Measurements from ENCODE around the gene ADGRD1. TPM values are rescaled to one million over a fixed set of nuclear protein-coding genes. Genes with fewer than 3 reads are reported as not detected.

The ADGRD1 gene
- polyA plus RNA-seq, 1 donor: 9.3 TPM

- DNase-seq: no peak
Measured at GRCh38 chr12:131092901-131093603, 139.3 kb downstream of the ADGRD1 start.

- DNase-seq: no peak
Measured at GRCh38 chr12:131093604-131093955, 139.9 kb downstream of the ADGRD1 start.

GRCh38 chr12:131093971-131094830 lies 140.5 kb downstream of the ADGRD1 start:
- DNase-seq: no peak

- no peak for DNase-seq
Measured at GRCh38 chr12:131094831-131095805, 141.4 kb downstream of the ADGRD1 start.

- DNase-seq: no peak
Measured at GRCh38 chr12:131095826-131096680, 142.3 kb downstream of the ADGRD1 start.

GRCh38 chr12:131096681-131097181 lies 143.0 kb downstream of the ADGRD1 start:
- no peak for DNase-seq

GRCh38 chr12:131097202-131098177 lies 143.8 kb downstream of the ADGRD1 start:
- no peak for DNase-seq

- DNase-seq: no peak
Measured at GRCh38 chr12:131098178-131098981, 144.7 kb downstream of the ADGRD1 start.

GRCh38 chr12:131100031-131100674 lies 146.4 kb downstream of the ADGRD1 start:
- DNase-seq: no peak

- no peak for DNase-seq
Measured at GRCh38 chr12:131101006-131101405, 147.3 kb downstream of the ADGRD1 start.

- no peak for DNase-seq
Measured at GRCh38 chr12:131101703-131102492, 148.2 kb downstream of the ADGRD1 start.

GRCh38 chr12:131102493-131102931 lies 148.8 kb downstream of the ADGRD1 start:
- no peak for DNase-seq

- no peak for DNase-seq
Measured at GRCh38 chr12:131102991-131103668, 149.4 kb downstream of the ADGRD1 start.

GRCh38 chr12:131103669-131104462 lies 150.2 kb downstream of the ADGRD1 start:
- DNase-seq: no peak

GRCh38 chr12:131104463-131105350 lies 151.0 kb downstream of the ADGRD1 start:
- peak; percentile 88 for DNase-seq

All from hindlimb muscle (tissue), 1 donor.